PC-3 (cell line): ENCODE results near the gene FIGNL1. TPM values are rescaled to one million over a fixed set of nuclear protein-coding genes. Genes with fewer than 3 reads are reported as not detected.

Experiments used
- ATAC-seq: fragments of 200-7000 bp; cut with Tn5 transposase; 2 replicates; pipeline ENCODE4 v1.9.1; 2020; ENCODE audit warnings: mild to moderate bottlenecking, moderate library complexity
- BruUV-seq: library from RNA; stranded (reverse); fragments of 400-500 nt; replicated peaks from 2 replicates; lab custom pipeline; 2021; lab: Mats Ljungman, UMichigan
- CTCF ChIA-PET: fragments of 300-600 bp; sonication (Branson Sonifier 250); formaldehyde crosslinking; loops from one replicate; lab custom pipeline; 2022; ENCODE audit warnings: antibody characterized with exemption; lab: Charles Lee
- POLR2A ChIA-PET: fragments of 300-600 bp; sonication (Branson Sonifier 250); formaldehyde crosslinking; loops from one replicate; lab custom pipeline; 2022; ENCODE audit warnings: antibody characterized with exemption; ENCODE audit not compliant: unreplicated experiment; lab: Charles Lee
- DNase-seq: peaks from one replicate; pipeline ENCODE4 v3.0.0-alpha.2; 2015
- H2AFZ ChIP-seq: fragments of 300-600 bp; sonication (generic); 2 replicates; pipeline ENCODE4 v1.6.0; 2016; ENCODE audit warnings: antibody characterized with exemption, low read length
- H3F3A ChIP-seq: fragments of 300-600 bp; sonication (generic); one replicate; pipeline ENCODE4 v1.6.0; 2017; ENCODE audit warnings: antibody characterized with exemption, low read length, control low read depth, mild to moderate bottlenecking; ENCODE audit not compliant: unreplicated experiment
- H3K27ac ChIP-seq: fragments of 300-600 bp; sonication (generic); 2 replicates; pipeline ENCODE4 v1.5.1; 2016; ENCODE audit warnings: mild to moderate bottlenecking, low read length
- H3K27me3 ChIP-seq: fragments of 300-600 bp; sonication (generic); 2 replicates; pipeline ENCODE4 v1.6.1; 2016; ENCODE audit warnings: low read length, mixed read lengths
- H3K36me3 ChIP-seq: fragments of 300-600 bp; sonication (generic); 2 replicates; pipeline ENCODE4 v1.6.1; 2016; ENCODE audit warnings: low read depth, mixed run types, low read length, mixed read lengths
- H3K4me1 ChIP-seq: fragments of 300-600 bp; sonication (generic); 2 replicates; pipeline ENCODE4 v1.5.1; 2016; ENCODE audit warnings: low read length; ENCODE audit not compliant: insufficient read depth
- H3K4me2 ChIP-seq: fragments of 300-600 bp; sonication (generic); 2 replicates; pipeline ENCODE4 v1.6.0; 2016; ENCODE audit warnings: low read length
- H3K4me3 ChIP-seq: fragments of 300-600 bp; sonication (generic); 2 replicates; pipeline ENCODE4 v1.5.1; 2016; ENCODE audit warnings: mild to moderate bottlenecking, low read length, mixed read lengths
- H3K79me2 ChIP-seq: fragments of 300-600 bp; sonication (generic); 2 replicates; pipeline ENCODE4 v1.6.1; 2017; ENCODE audit warnings: low read length, mixed read lengths
- H3K9ac ChIP-seq: fragments of 300-600 bp; sonication (generic); 2 replicates; pipeline ENCODE4 v1.6.0; 2016; ENCODE audit warnings: mild to moderate bottlenecking, low read length
- H3K9me2 ChIP-seq: fragments of 300-600 bp; sonication (generic); replicated peaks from 2 replicates; pipeline ENCODE4 v1.6.1; 2016; ENCODE audit warnings: mixed run types, low read length, mixed read lengths
- H3K9me3 ChIP-seq: fragments of 300-600 bp; sonication (generic); 2 replicates; pipeline ENCODE4 v1.6.1; 2016; ENCODE audit warnings: low read length, mixed read lengths
- H4K20me1 ChIP-seq: fragments of 300-600 bp; sonication (generic); 2 replicates; pipeline ENCODE4 v1.6.1; 2016; ENCODE audit warnings: low read length, mixed read lengths
- EZH2 ChIP-seq: fragments of 300-600 bp; sonication (generic); IDR thresholded peaks from one replicate; pipeline ENCODE4 v1.6.1; 2017; ENCODE audit warnings: antibody characterized with exemption, mild to moderate bottlenecking, low read length; ENCODE audit not compliant: unreplicated experiment
- EZH2phosphoT487 ChIP-seq: fragments of 300-600 bp; sonication (generic); IDR thresholded peaks from 2 replicates; pipeline ENCODE4 v1.6.1; 2018; ENCODE audit warnings: mild to moderate bottlenecking, antibody characterized with exemption, low read length, borderline replicate concordance
- intact Hi-C: fragments of 100-400 bp; cut with micrococcal nuclease; formaldehyde crosslinking; loops from 2 replicates; pipeline ENCODE4 v1.9.0; 2023
- total RNA-seq: library from RNA; depleted of rRNA; stranded (reverse); fragments of >200 nt; gene quantifications from 2 replicates; pipeline ENCODE4 v1.2.3, GENCODE V29; 2014
- TF ChIP-seq, protein P1 (sequence below): fragments of 300-600 bp; sonication (generic); conservative IDR thresholded peaks from 2 replicates; pipeline ENCODE4 v1.5.1; 2017; ENCODE audit warnings: antibody characterized with exemption, low read depth, mild to moderate bottlenecking, low read length

FIGNL1 gene
- total RNA-seq, 1 experiment from 2014 or later = 27.2 TPM

- Histone ChIP-seq H3K27me3 (no peaks in the 10 kb centered on the region), H3K4me2 (no peak overlapping the region), H3K9me3 (no peaks in the 10 kb centered on the region), H4K20me1 (no peaks in the 10 kb centered on the region), H3K36me3 (no peaks in the 10 kb centered on the region), H3K9ac (no peak overlapping the region), H3K27ac (no peak overlapping the region), H3K4me3 (no peak overlapping the region), H3K4me1 (no peaks in the 10 kb centered on the region), H3K9me2 (no peaks in the 10 kb centered on the region), H2AFZ (no peak overlapping the region), H3K79me2 (no peaks in the 10 kb centered on the region), H3F3A (no peaks in the 10 kb centered on the region)
- ATAC-seq (no peak), DNase-seq (no peak)
- ChIA-PET POLR2A (no interaction called here), CTCF (no interaction called here)
- BruUV-seq = no TSS peak
- intact Hi-C loops = no loop called here
- TF ChIP-seq, protein P1, sequence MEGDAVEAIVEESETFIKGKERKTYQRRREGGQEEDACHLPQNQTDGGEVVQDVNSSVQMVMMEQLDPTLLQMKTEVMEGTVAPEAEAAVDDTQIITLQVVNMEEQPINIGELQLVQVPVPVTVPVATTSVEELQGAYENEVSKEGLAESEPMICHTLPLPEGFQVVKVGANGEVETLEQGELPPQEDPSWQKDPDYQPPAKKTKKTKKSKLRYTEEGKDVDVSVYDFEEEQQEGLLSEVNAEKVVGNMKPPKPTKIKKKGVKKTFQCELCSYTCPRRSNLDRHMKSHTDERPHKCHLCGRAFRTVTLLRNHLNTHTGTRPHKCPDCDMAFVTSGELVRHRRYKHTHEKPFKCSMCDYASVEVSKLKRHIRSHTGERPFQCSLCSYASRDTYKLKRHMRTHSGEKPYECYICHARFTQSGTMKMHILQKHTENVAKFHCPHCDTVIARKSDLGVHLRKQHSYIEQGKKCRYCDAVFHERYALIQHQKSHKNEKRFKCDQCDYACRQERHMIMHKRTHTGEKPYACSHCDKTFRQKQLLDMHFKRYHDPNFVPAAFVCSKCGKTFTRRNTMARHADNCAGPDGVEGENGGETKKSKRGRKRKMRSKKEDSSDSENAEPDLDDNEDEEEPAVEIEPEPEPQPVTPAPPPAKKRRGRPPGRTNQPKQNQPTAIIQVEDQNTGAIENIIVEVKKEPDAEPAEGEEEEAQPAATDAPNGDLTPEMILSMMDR = no peak
- TF ChIP-seq EZH2phosphoT487 (no peak), EZH2 (no peak)
Observed at GRCh38 chr7:50474382-50475160, 24.4 kb upstream of the FIGNL1 start.

GRCh38 chr7:50473531-50473930, 23.4 kb upstream of the FIGNL1 start:
- no TSS peak for BruUV-seq
- H3F3A ChIP-seq = no peaks in the 10 kb centered on the region
- intact Hi-C loops = no loop called here
- ChIA-PET POLR2A (no interaction called here), CTCF (no interaction called here)
- no peak overlapping the region for H3K27ac ChIP-seq
- no peaks in the 10 kb centered on the region for H3K27me3 ChIP-seq
- H3K9ac ChIP-seq = no peak overlapping the region
- no peaks in the 10 kb centered on the region for H3K9me2 ChIP-seq
- no peaks in the 10 kb centered on the region for H3K79me2 ChIP-seq
- no peaks in the 10 kb centered on the region for H3K4me1 ChIP-seq
- H2AFZ ChIP-seq = no peak overlapping the region
- no peak overlapping the region for H3K4me3 ChIP-seq
- DNase-seq (no peak), ATAC-seq (no peak)
- no peaks in the 10 kb centered on the region for H4K20me1 ChIP-seq
- H3K9me3 ChIP-seq = no peaks in the 10 kb centered on the region
- H3K4me2 ChIP-seq = no peak overlapping the region
- H3K36me3 ChIP-seq = no peaks in the 10 kb centered on the region
- TF ChIP-seq EZH2 = no peak
- TF ChIP-seq, protein P1 = no peak
- TF ChIP-seq EZH2phosphoT487 = no peak

DNA sequence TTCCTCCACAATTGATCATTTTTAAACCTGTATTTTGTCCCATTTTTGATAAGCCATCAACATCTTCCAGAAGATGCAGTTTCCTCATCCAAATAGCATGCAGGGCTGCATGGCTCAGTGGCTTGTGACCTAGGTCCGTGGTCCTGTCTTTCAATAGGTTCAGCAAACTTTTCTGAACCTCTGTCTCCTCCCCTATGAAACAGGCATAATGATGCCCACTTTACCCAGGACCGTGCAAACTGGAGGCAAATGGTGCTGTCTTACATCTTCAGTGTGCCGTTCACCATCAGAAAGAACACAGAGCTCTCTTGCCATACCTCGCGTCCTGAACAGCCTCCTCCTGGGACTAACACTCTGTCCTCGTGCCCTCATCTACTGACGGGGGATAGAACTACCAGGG, 22.3 kb upstream of the FIGNL1 start:
- intact Hi-C loops = no loop called here

More for the DNA sequence above, 22.3 kb upstream of the FIGNL1 start:
- H3K4me3 ChIP-seq = no peak overlapping the region
- H3K9ac ChIP-seq = no peak overlapping the region
- no peak overlapping the region for H2AFZ ChIP-seq
- H3K27me3 ChIP-seq = no peaks in the 10 kb centered on the region
- H3K9me3 ChIP-seq = no peaks in the 10 kb centered on the region
- CTCF ChIA-PET = no interaction called here
- H3K36me3 ChIP-seq = no peaks in the 10 kb centered on the region
- DNase-seq (no peak), ATAC-seq (no peak)
- no peak overlapping the region for H3K27ac ChIP-seq
- no peaks in the 10 kb centered on the region for H3K79me2 ChIP-seq
- peaks cover 5% of the 10 kb centered on the region; the same call in 1 of the 2 replicates for H3K4me1 ChIP-seq
- TF ChIP-seq EZH2phosphoT487 (no peak), EZH2 (no peak)
- TF ChIP-seq, protein P1 = no peak
- H4K20me1 ChIP-seq = no peaks in the 10 kb centered on the region
- no peak overlapping the region for H3K4me2 ChIP-seq
- H3K9me2 ChIP-seq = no peaks in the 10 kb centered on the region
- no peaks in the 10 kb centered on the region for H3F3A ChIP-seq
- BruUV-seq = no TSS peak
- POLR2A ChIA-PET = no interaction called here
